B cell (primary cell): ENCODE measurements around the gene CDC42BPA. TPM values are rescaled to one million over a fixed set of nuclear protein-coding genes. Genes with fewer than 3 reads are reported as not detected.

ENCODE experiments used
- ATAC-seq: fragments of 200-7000 bp; cut with Tn5 transposase; one replicate; pipeline ENCODE4 v1.10.0; 2021; ENCODE audit warnings: low read depth, mild to moderate bottlenecking, moderate number of reproducible peaks, moderate library complexity
- CTCF ChIA-PET: fragments of 350-600 bp; sonication (Branson Sonifier 250); formaldehyde crosslinking; loops from one replicate; lab custom pipeline; 2021; ENCODE audit warnings: antibody characterized with exemption, inconsistent platforms; lab: Charles Lee
- POLR2A ChIA-PET: fragments of 350-600 bp; sonication (Branson Sonifier 250); formaldehyde crosslinking; loops from one replicate; lab custom pipeline; 2021; ENCODE audit warnings: antibody characterized with exemption; lab: Charles Lee
- DNase-seq: peaks from one replicate; pipeline ENCODE4 v3.0.0; 2013
- H2AFZ ChIP-seq: 2 replicates; pipeline ENCODE4 v1.6.1; 2012; ENCODE audit warnings: mild to moderate bottlenecking, low read depth, low read length; ENCODE audit not compliant: insufficient read depth, poor library complexity, severe bottlenecking
- H3K27ac ChIP-seq, 2 donors: 1 replicate in 1 of 2; 2 replicates in 1 of 2; pipeline ENCODE4 v1.5.1; 2012 to 2013; ENCODE audit warnings: low read length in 2 of 2, mild to moderate bottlenecking in 2 of 2, moderate library complexity in 1 of 2
- H3K27me3 ChIP-seq, 4 experiments: fragments of 200-600 bp in 1 of 4; sonication (generic) in 1 of 4; replicated peaks in 1 of 4; 1 replicate in 2 of 4; 2 replicates in 2 of 4; pipeline versions ENCODE4 v1.6.1 to v1.7.0; 2013 to 2016; ENCODE audit warnings: low read length in 3 of 4, mild to moderate bottlenecking in 2 of 4, mixed read lengths in 1 of 4, moderate library complexity in 1 of 4; ENCODE audit not compliant: insufficient read depth in 4 of 4, control insufficient read depth in 3 of 4; ENCODE audit errors: control extremely low read depth in 1 of 4
- H3K36me3 ChIP-seq, 2 experiments: replicated peaks in 1 of 2; 1 replicate in 1 of 2; 2 replicates in 1 of 2; pipeline versions ENCODE4 v1.6.1 to v1.7.1; 2013; ENCODE audit warnings: low read length in 1 of 2; ENCODE audit not compliant: insufficient read depth in 2 of 2, control insufficient read depth in 1 of 2; ENCODE audit errors: control extremely low read depth in 1 of 2, extremely low read depth in 1 of 2
- H3K4me1 ChIP-seq, 2 donors: fragments of 200-600 bp in 1 of 2; sonication (generic) in 1 of 2; 1 replicate in 1 of 2; 2 replicates in 1 of 2; pipeline versions ENCODE4 v1.5.1 to v1.6.1; 2013 to 2017; ENCODE audit warnings: low read length in 2 of 2; ENCODE audit not compliant: control insufficient read depth in 2 of 2, insufficient read depth in 2 of 2
- H3K4me2 ChIP-seq: replicated peaks from 2 replicates; pipeline ENCODE3; 2012; ENCODE audit warnings: mild to moderate bottlenecking, low read depth, low read length; ENCODE audit not compliant: poor library complexity, severe bottlenecking
- H3K4me3 ChIP-seq, 5 experiments: fragments of 200-600 bp in 1 of 5; sonication (generic) in 1 of 5; 1 replicate in 3 of 5; 2 replicates in 2 of 5; pipeline versions ENCODE4 v1.5.1 to v1.7.0; 2011 to 2016; ENCODE audit warnings: low read length in 4 of 5, mild to moderate bottlenecking in 4 of 5, low read depth in 2 of 5, control low read depth in 1 of 5, moderate library complexity in 1 of 5; ENCODE audit not compliant: insufficient read depth in 1 of 5; ENCODE audit errors: control extremely low read depth in 1 of 5, extremely low read depth in 1 of 5
- H3K79me2 ChIP-seq: fragments of 200-600 bp; sonication (generic); one replicate; pipeline ENCODE4 v1.6.0; 2016; ENCODE audit warnings: low read length; ENCODE audit not compliant: control insufficient read depth, insufficient read depth
- H3K9ac ChIP-seq: fragments of 200-600 bp; sonication (generic); 2 replicates; pipeline ENCODE4 v1.6.1; 2017; ENCODE audit warnings: mild to moderate bottlenecking, low read length, moderate library complexity
- H3K9me3 ChIP-seq, 3 donors: one replicate each; pipeline versions ENCODE4 v1.6.1 to v1.7.1; 2013; ENCODE audit warnings: low read length in 2 of 3; ENCODE audit not compliant: control insufficient read depth in 2 of 3, insufficient read depth in 1 of 3; ENCODE audit errors: control extremely low read depth in 1 of 3
- H4K20me1 ChIP-seq: 2 replicates; pipeline ENCODE4 v1.6.0; 2012; ENCODE audit warnings: mild to moderate bottlenecking, low read length; ENCODE audit not compliant: insufficient read depth, control insufficient read depth, poor library complexity, severe bottlenecking
- H3K27ac Mint-ChIP-seq: one replicate; pipeline ENCODE4 v1.8.0; 2021; ENCODE audit warnings: mixed read lengths
- H3K27me3 Mint-ChIP-seq: one replicate; pipeline ENCODE4 v1.8.0; 2021; ENCODE audit warnings: mixed read lengths
- H3K4me1 Mint-ChIP-seq: one replicate; pipeline ENCODE4 v1.8.0; 2021; ENCODE audit warnings: mixed read lengths
- H3K4me3 Mint-ChIP-seq: one replicate; pipeline ENCODE4 v1.8.0; 2021; ENCODE audit warnings: mixed read lengths
- H3K9me3 Mint-ChIP-seq: one replicate; pipeline ENCODE4 v1.8.0; 2022; ENCODE audit warnings: mixed read lengths; ENCODE audit not compliant: insufficient read depth
- EZH2 ChIP-seq: IDR thresholded peaks from 2 replicates; pipeline ENCODE4 v1.6.1; 2012; ENCODE audit warnings: borderline replicate concordance, low read depth, mild to moderate bottlenecking, moderate library complexity, low read length; ENCODE audit not compliant: insufficient read depth, poor library complexity, severe bottlenecking
- WGBS: methylation state at CpG from one replicate; pipeline ENCODE4 v1.1.5; 2013; ENCODE audit warnings: missing lambda C conversion rate; ENCODE audit not compliant: insufficient coverage; 5-methylcytosine and 5-hydroxymethylcytosine counted together
- intact Hi-C: fragments of 100-400 bp; cut with micrococcal nuclease; formaldehyde crosslinking; loops from one replicate; pipeline ENCODE4 v1.10.0; 2022
- polyA plus RNA-seq: library from polyadenylated mRNA; depleted of rRNA; stranded (reverse); fragments of >200 nt; gene quantifications from 2 replicates; pipeline ENCODE4 v1.2.3, GENCODE V29; 2012
- total RNA-seq, 2 donors: library from RNA; stranded (reverse); fragments of 120-200 nt in 1 of 2; gene quantifications; 1 replicate in 1 of 2; 2 replicates in 1 of 2; pipeline versions ENCODE4 v1.2.3 to v1.2.4, GENCODE V29; 2013 to 2022
- TF ChIP-seq, protein P1 (sequence below): fragments of 200-600 bp; IDR thresholded peaks from one replicate; pipeline ENCODE4 v1.8.0; 2022; ENCODE audit warnings: antibody characterized with exemption, mild to moderate bottlenecking

CDC42BPA gene
- total and polyA plus RNA-seq, 2 donors (not counting 1 experiment from before 2014, with no cell fraction given) = 0.04 to 0.69 TPM

DNA sequence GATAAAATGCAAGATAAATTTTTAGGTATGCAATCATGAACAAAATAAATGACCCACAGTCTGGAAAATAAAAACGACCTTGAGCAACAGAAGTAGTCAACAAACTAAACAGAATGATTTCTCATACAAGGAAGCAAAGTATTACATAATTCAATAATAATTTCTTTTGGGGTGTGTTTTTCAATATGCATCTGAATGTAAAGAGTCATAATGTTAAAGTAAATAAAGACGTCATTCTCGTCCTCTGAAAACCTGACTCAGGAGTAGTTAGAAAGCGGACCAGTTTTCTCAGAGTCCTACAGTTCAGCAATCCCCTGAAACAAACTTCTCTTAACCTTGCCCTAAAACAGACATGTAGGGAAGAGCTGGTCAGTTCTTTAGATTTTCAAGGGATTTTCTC lies 18.6 kb downstream of the CDC42BPA start:
- intact Hi-C loops = no loop called here
- no peak for ATAC-seq
- Mint-ChIP-seq H3K4me1 (no peaks in the 10 kb centered on the region), H3K4me3 (no peak overlapping the region), H3K27ac (no peak overlapping the region), H3K27me3 (peaks cover 4% of the 10 kb centered on the region), H3K9me3 (no peaks in the 10 kb centered on the region)
- TF ChIP-seq, protein P1, sequence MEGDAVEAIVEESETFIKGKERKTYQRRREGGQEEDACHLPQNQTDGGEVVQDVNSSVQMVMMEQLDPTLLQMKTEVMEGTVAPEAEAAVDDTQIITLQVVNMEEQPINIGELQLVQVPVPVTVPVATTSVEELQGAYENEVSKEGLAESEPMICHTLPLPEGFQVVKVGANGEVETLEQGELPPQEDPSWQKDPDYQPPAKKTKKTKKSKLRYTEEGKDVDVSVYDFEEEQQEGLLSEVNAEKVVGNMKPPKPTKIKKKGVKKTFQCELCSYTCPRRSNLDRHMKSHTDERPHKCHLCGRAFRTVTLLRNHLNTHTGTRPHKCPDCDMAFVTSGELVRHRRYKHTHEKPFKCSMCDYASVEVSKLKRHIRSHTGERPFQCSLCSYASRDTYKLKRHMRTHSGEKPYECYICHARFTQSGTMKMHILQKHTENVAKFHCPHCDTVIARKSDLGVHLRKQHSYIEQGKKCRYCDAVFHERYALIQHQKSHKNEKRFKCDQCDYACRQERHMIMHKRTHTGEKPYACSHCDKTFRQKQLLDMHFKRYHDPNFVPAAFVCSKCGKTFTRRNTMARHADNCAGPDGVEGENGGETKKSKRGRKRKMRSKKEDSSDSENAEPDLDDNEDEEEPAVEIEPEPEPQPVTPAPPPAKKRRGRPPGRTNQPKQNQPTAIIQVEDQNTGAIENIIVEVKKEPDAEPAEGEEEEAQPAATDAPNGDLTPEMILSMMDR = no peak
- TF ChIP-seq EZH2 = no peak
- Histone ChIP-seq H4K20me1 (no peaks in the 10 kb centered on the region), H3K27me3 (no peaks in the 10 kb centered on the region), H3K79me2 (no peaks in the 10 kb centered on the region), H3K36me3 (no peaks in the 10 kb centered on the region), H3K4me3 (no peak overlapping the region), H3K4me1 (no peaks in the 10 kb centered on the region), H3K9me3 (no peaks in the 10 kb centered on the region), H2AFZ (no peak overlapping the region), H3K27ac (no peak overlapping the region), H3K4me2 (no peak overlapping the region), H3K9ac (no peak overlapping the region)
- no peak for DNase-seq
- POLR2A ChIA-PET = no interaction called here
- CTCF ChIA-PET = no interaction called here
- WGBS = no CpG with 5 or more reads among the region's 4 CpGs

- no peak overlapping the region for H3K4me3 Mint-ChIP-seq
- no peaks in the 10 kb centered on the region for H3K9me3 Mint-ChIP-seq
- TF ChIP-seq, protein P1 = no peak
- TF ChIP-seq EZH2 = no peak
- no peaks in the 10 kb centered on the region for H3K36me3 ChIP-seq
- ChIA-PET CTCF (interaction anchor here (0.5 kb wide), 1 partner anchor 24 kb away, joined by 3 read pairs; no protein-coding TSS in a partner anchor), POLR2A (no interaction called here)
- no peak overlapping the region for H3K4me3 ChIP-seq
- no peak for ATAC-seq
- no peak overlapping the region for H3K27ac Mint-ChIP-seq
- no peaks in the 10 kb centered on the region for H4K20me1 ChIP-seq
- H3K4me1 Mint-ChIP-seq = no peaks in the 10 kb centered on the region
- H2AFZ ChIP-seq = no peak overlapping the region
- no peaks in the 10 kb centered on the region for H3K27me3 ChIP-seq
- intact Hi-C loops = no loop called here
- no peaks in the 10 kb centered on the region for H3K9me3 ChIP-seq
- H3K79me2 ChIP-seq = no peaks in the 10 kb centered on the region
- H3K27me3 Mint-ChIP-seq = peaks cover 4% of the 10 kb centered on the region
- H3K4me1 ChIP-seq = no peaks in the 10 kb centered on the region
- no peak overlapping the region for H3K27ac ChIP-seq
- H3K9ac ChIP-seq = no peak overlapping the region
- H3K4me2 ChIP-seq = no peak overlapping the region
- DNase-seq = no peak
Observed at GRCh38 chr1:227299241-227299627, 19.1 kb downstream of the CDC42BPA start.
